ENCODE data around the gene ZC2HC1C. TPM values are rescaled to one million over a fixed set of nuclear protein-coding genes. Genes with fewer than 3 reads are reported as not detected.
"Not testable (repeated sequence)": the region's sequence is repeated elsewhere in the genome, so short reads cannot be mapped to it uniquely, and the experiment has no call there.

ZC2HC1C gene
- total RNA-seq, 1 experiment from 2014 or later, result 1.4 TPM

- no peak within 1 kb of the TSS for H2AFZ ChIP-seq (ENCODE audit: low read length)
- WGBS (ENCODE audit: extremely low coverage, insufficient read length, low lambda C conversion rate), result no CpG with 5 or more reads among the region's 76 CpGs
- no peaks in the 10 kb centered on the region for H3K9me3 ChIP-seq (ENCODE audit: control insufficient read depth, low read depth, low read length)
- H2BK20ac ChIP-seq (ENCODE audit: low read depth, low read length, poor library complexity, severe bottlenecking), result no peak within 1 kb of the TSS
- no peak within 1 kb of the TSS for H3K56ac ChIP-seq (ENCODE audit: insufficient read length, low read depth, low read length)
- H3K27me3 Mint-ChIP-seq (ENCODE audit: low read depth), result no peaks in the 10 kb centered on the region
- no peak within 1 kb of the TSS for H2BK12ac ChIP-seq (ENCODE audit: insufficient read length, low read depth, low read length)
- H3K4me2 ChIP-seq (ENCODE audit: insufficient read depth, insufficient read length, low read length), result peak within 1 kb of the TSS; percentile 86
- no peaks in the 10 kb centered on the region for H3K79me2 ChIP-seq (ENCODE audit: insufficient read depth, low read length)
- H3K4me1 ChIP-seq (ENCODE audit: insufficient read depth, low read length), result no peaks in the 10 kb centered on the region
- H3K27ac ChIP-seq (ENCODE audit: insufficient read length, low read depth, low read length), result no peak within 1 kb of the TSS
- H2AK5ac ChIP-seq (ENCODE audit: insufficient read length, low read length), result no peak within 1 kb of the TSS
- peak within 1 kb of the TSS; percentile 92 for H3K14ac ChIP-seq (ENCODE audit: insufficient read depth, low read length)
- no peaks in the 10 kb centered on the region for H4K20me1 ChIP-seq (ENCODE audit: control insufficient read depth, insufficient read depth, insufficient read length)
- H3T11ph ChIP-seq (ENCODE audit: low read length), result no peak within 1 kb of the TSS
- no peak within 1 kb of the TSS; the same call in 1 of the 2 replicates for H3K4ac ChIP-seq (ENCODE audit: low read depth, low read length)
- peak; percentile 77 for DNase-seq
- H3K27me3 ChIP-seq (ENCODE audit: insufficient read depth, low read length), result no peaks in the 10 kb centered on the region
- H2BK5ac ChIP-seq (ENCODE audit: insufficient read length, low read length), result no peak within 1 kb of the TSS
- H3K4me3 Mint-ChIP-seq, result peak within 1 kb of the TSS; percentile 92 to 93
- H4K5ac ChIP-seq (ENCODE audit: insufficient read length, low read depth, low read length), result peak within 1 kb of the TSS; percentile 8
- peaks cover 12 to 21% of the 10 kb centered on the region in 2 experiments for H3K4me1 Mint-ChIP-seq
- no peak within 1 kb of the TSS for H4K8ac ChIP-seq (replicated peaks; ENCODE audit: insufficient read length, low read depth, low read length)
- H3K36me3 Mint-ChIP-seq (ENCODE audit: insufficient read depth in 1 of 3, low read depth in 3 of 3), result peaks cover 3 to 9% (median 3%) of the 10 kb centered on the region in 3 experiments; a peak in 5 of 7 replicates
- no peak within 1 kb of the TSS for H2BK120ac ChIP-seq (ENCODE audit: low read depth, low read length, poor library complexity, severe bottlenecking)
- H3K27ac Mint-ChIP-seq, result peak within 1 kb of the TSS; percentile 86 to 98 (median 90)
- H4K91ac ChIP-seq (ENCODE audit: insufficient read length, low read depth, low read length), result no peak within 1 kb of the TSS
- H3K23ac ChIP-seq (ENCODE audit: insufficient read length, low read depth, low read length), result no peak within 1 kb of the TSS
- TF ChIP-seq CTCF (conservative IDR thresholded peaks at IDR 0.05), result no peak
- H3K9me3 Mint-ChIP-seq, result no peaks in the 10 kb centered on the region
- peaks cover 2% of the 10 kb centered on the region for H3K23me2 ChIP-seq (ENCODE audit: insufficient read length, low read depth, low read length, poor library complexity, severe bottlenecking)
- H3K9ac ChIP-seq (ENCODE audit: extremely low read depth, insufficient read length, low read length), result peak within 1 kb of the TSS; percentile 70
- H3K79me1 ChIP-seq (ENCODE audit: insufficient read depth, low read depth, low read length, poor library complexity, severe bottlenecking), result no peaks in the 10 kb centered on the region
- H3K18ac ChIP-seq (ENCODE audit: insufficient read length, low read depth, low read length), result peak within 1 kb of the TSS; percentile 84
- no peak within 1 kb of the TSS for H2BK15ac ChIP-seq (ENCODE audit: low read depth, low read length)
These were observed 57.4 kb downstream of the ZC2HC1C start, which contains the start of gene NEK9 for GRCh38 chr14:75126679-75127473. Gene NEK9 (minus strand): TSS chr14:75127048. CDS start chr14:75126921, 127 bp downstream.

- not testable (repeated sequence) for H4K5ac ChIP-seq (ENCODE audit: insufficient read length, low read depth, low read length); H2AFZ ChIP-seq (ENCODE audit: low read length); H4K91ac ChIP-seq (ENCODE audit: insufficient read length, low read depth, low read length); H3K79me1 ChIP-seq (ENCODE audit: insufficient read depth, low read depth, low read length, poor library complexity, severe bottlenecking); H3K18ac ChIP-seq (ENCODE audit: insufficient read length, low read depth, low read length); H3K36me3 Mint-ChIP-seq (ENCODE audit: insufficient read depth in 1 of 3, low read depth in 3 of 3); H3T11ph ChIP-seq (ENCODE audit: low read length); H3K27ac ChIP-seq (ENCODE audit: insufficient read length, low read depth, low read length); H3K27me3 ChIP-seq (ENCODE audit: insufficient read depth, low read length); H2AK5ac ChIP-seq (ENCODE audit: insufficient read length, low read length); H3K14ac ChIP-seq (ENCODE audit: insufficient read depth, low read length); H3K4ac ChIP-seq (ENCODE audit: low read depth, low read length); H3K56ac ChIP-seq (ENCODE audit: insufficient read length, low read depth, low read length); DNase-seq; H3K9me3 ChIP-seq (ENCODE audit: control insufficient read depth, low read depth, low read length); H4K20me1 ChIP-seq (ENCODE audit: control insufficient read depth, insufficient read depth, insufficient read length); H2BK120ac ChIP-seq (ENCODE audit: low read depth, low read length, poor library complexity, severe bottlenecking); H3K27me3 Mint-ChIP-seq (ENCODE audit: low read depth); H2BK5ac ChIP-seq (ENCODE audit: insufficient read length, low read length); H3K23me2 ChIP-seq (ENCODE audit: insufficient read length, low read depth, low read length, poor library complexity, severe bottlenecking); H4K8ac ChIP-seq (replicated peaks; ENCODE audit: insufficient read length, low read depth, low read length); H3K79me2 ChIP-seq (ENCODE audit: insufficient read depth, low read length); H3K4me1 ChIP-seq (ENCODE audit: insufficient read depth, low read length); H2BK12ac ChIP-seq (ENCODE audit: insufficient read length, low read depth, low read length); H2BK15ac ChIP-seq (ENCODE audit: low read depth, low read length); H3K9me3 Mint-ChIP-seq; H3K23ac ChIP-seq (ENCODE audit: insufficient read length, low read depth, low read length); H2BK20ac ChIP-seq (ENCODE audit: low read depth, low read length, poor library complexity, severe bottlenecking)
- WGBS (ENCODE audit: extremely low coverage, insufficient read length, low lambda C conversion rate), result no CpG with 5 or more reads among the region's 16 CpGs
- H3K9ac ChIP-seq (ENCODE audit: extremely low read depth, insufficient read length, low read length), result peak overlapping the region; percentile 70
- H3K4me2 ChIP-seq (ENCODE audit: insufficient read depth, insufficient read length, low read length), result peak overlapping the region; percentile 86
- H3K4me1 Mint-ChIP-seq, result peaks cover 12 to 21% of the 10 kb centered on the region in 2 experiments
- peak overlapping the region; percentile 73 to 98 (median 90); a peak in 6 of 7 replicates for H3K27ac Mint-ChIP-seq
- H3K4me3 Mint-ChIP-seq, result peak overlapping the region; percentile 92 to 93
These were observed 58.0 kb downstream of the ZC2HC1C start for GRCh38 chr14:75127474-75127820.
